A172 (cell line): ENCODE measurements around the gene AURKA. TPM values are rescaled to one million over a fixed set of nuclear protein-coding genes. Genes with fewer than 3 reads are reported as not detected.
"Not testable (repeated sequence)": the region's sequence is repeated elsewhere in the genome, so short reads cannot be mapped to it uniquely, and the experiment has no call there.

Experiments used
- DNase-seq: peaks from one replicate; pipeline ENCODE4 v3.0.0-alpha.2; 2015; ENCODE audit warnings: low spot score
- total RNA-seq: library from RNA; depleted of rRNA; stranded (reverse); fragments of >200 nt; shearing (Covaris generic); gene quantifications from 2 replicates; pipeline ENCODE4 v1.2.3, GENCODE V29; 2014

The AURKA gene
- total RNA-seq, 1 experiment from 2014 or later = 137 TPM

DNA sequence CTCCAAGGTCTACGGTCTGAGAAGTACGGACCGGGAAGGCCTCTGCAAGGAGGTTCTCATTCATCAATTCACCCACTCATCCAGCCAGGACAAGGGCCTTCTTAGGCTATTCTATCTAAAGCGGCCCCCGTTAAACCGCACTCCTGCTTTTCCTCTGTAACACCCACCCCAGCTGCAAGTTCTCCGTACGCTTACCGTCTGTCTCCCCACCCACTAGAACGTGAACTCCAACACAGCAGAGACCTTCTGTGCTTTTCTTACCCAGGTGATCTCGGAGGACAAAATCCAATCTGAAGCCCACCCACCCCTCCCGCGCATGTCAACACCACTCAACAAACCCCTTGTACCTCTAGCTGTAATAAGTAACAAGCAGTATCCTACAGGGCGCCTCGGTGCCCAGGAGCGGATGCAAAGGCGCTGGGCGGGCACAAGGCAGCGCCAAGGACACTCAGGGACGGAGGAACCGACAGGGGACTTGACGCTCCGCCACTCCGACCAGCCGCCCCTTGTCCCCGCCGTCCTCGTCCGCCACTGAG, 351 bp downstream of the AURKA start:
- peak; percentile 19 for DNase-seq

DNA sequence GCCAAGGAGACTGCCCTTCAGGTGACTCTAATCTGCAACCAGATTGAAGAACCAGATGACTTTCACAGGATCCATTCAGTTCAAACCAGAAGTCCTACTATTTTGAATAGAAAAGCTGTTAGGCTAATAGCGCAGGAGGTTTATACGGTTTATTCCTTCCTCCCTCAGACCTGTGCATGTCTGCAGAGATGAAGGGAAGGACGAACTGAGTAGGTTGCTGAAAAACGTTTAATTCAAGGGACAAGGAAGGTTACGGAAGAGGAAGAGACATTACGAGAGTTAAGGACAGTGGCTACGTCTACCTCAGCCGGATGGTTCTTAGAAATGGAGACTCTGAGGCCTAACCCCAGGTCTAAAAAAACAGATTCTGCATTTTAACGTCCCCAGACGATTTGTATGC, 978 bp downstream of the AURKA start:
- peak; percentile 7 for DNase-seq

DNA sequence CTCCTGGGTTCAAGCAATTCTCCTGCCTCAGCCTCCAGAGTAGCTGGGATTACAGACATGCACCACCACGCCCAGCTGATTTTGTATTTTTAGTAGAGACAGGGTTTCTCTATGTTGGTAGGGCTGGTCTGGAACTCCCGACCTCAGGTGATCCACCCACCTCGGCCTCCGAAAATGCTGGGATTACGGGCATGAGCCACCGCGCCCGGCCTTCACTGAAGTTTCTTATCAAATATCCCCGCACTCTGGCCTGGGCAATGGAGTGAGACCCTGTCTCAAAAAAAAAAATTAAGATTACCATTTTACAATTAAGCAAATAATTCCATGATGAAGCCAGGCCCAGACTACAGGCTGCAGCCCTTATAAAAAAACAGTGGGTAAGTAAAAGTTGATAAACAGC, 1.6 kb downstream of the AURKA start:
- not testable (repeated sequence) for DNase-seq

DNA sequence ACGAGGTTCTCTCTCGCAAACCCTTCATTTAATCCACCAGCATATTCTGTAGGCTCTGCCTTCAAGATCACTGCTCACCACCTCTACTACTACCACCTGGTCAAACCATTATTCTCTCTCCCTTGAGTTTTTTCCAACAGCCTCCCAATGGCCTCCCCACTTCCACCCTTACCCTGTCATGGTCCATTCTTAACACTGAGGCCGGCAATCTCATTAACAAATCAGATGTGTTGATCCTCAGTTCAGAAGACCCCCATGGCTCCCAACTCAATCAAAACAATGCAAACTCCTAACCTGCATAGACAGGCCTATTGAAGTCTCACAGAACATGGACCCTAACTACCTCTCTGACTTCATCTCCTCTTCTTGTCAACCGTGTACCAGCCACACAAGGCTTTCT, 2.2 kb downstream of the AURKA start:
- DNase-seq = no peak

DNA sequence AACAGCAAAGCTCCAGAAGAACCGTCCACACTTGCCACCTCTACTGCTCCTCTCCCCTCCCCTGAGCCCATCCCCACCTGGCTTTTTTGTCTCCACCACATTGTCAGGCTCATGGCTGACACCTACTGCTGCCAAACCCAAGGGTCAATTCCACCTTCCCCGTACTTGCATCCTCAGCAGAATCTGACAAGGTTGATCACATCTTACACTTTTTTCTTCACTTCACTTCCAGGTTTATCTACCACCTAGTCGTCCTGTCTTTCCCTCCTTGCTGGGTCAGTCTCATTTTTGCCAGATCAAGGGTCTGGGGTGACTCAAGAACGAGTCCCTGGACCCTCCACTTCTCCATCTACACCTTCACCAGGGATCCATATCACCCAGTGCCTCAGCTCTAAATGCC, 3.1 kb downstream of the AURKA start:
- DNase-seq = no peak

DNA sequence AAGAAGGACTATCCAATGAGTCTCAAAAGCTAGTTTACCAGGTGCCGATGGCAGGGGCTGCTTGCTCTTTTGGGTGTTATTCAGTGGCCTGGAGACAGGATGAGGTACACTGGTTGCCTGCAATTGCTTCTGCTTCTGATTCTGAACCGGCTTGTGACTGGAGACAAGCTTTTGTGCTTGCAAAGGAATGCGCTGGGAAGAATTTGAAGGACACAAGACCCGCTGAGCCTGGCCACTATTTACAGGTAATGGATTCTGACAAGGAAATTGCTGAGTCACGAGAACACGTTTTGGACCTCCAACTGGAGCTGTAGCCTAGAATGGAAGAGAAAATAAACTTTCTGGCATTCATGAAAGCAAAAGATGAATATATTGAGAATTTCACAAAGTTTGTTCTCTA, 5.8 kb downstream of the AURKA start:
- DNase-seq = no peak

DNA sequence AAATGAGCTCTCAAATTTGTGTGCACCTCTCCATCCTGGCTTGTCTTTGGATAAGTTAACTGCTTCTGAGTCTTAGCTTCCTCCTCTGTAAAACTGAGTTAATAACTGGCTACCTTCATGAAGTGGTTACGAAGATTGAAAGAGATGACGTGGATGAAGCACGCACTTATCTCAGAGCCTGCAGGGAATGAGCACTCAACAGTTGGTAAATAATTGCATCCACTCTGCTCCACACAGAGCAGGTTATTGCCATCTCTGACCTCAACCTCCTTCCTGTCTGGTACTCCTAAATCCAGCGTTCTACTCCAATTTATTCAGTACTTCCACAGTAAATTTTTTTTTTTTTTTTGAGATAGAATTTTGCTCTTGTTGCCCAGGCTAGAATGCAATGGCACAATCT, 6.9 kb downstream of the AURKA start:
- no peak for DNase-seq

DNA sequence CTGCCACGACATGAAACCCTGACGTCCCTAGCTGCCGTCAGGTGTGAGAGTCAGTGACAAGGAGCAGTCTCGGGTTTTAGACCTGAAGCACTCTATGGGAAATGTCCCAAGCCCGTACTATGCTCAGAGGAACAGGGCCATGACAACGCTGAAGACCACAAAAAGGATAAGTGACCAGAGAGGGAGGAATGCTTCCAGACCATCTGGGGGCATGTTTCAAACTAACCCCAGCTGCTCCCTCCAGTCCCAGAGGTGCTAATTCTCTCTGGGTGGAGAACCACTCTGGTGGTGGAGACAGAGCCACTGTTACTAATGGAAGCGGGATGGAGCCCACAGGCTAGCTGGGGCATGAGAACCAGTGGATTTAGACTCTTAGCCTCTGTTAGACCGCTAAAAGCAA, 8.7 kb downstream of the AURKA start:
- no peak for DNase-seq

DNA sequence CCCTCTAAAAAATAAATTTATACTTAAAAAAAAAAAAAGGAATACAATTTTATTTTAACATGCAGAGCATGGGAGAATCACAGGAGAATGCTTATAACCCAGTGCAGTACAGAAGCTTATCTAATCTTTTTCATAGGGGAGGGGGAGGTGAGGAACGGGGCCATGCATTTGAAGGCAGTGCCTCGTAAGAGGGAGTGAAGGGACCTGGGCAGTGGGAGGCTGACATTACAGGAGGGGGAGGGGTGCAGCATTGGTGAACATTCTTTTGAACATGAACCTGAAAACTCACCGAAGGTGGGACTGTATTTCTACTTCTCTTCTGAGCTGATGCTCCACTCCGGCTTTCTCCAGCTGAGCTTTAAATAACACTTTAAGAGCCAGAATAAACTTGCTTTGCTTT, 9.3 kb downstream of the AURKA start:
- no peak for DNase-seq

DNA sequence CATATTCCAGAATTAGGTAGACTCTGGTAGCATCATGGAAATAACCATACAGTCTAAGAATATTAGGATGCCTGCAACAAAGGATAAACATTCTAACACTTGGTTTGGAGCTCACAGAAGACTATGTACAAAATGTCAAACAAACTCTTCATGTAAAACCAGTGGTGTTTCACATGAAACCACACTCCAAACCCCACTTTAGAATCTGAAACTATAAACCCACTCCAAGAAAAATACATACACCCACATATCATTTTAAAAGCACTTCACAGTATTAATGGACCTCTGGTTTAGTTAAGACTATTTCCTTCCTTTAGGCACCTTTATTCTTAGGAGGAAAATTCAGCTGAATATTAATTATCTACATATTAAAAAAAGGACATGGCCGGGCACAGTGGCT, 10.5 kb downstream of the AURKA start:
- DNase-seq = no peak

DNA sequence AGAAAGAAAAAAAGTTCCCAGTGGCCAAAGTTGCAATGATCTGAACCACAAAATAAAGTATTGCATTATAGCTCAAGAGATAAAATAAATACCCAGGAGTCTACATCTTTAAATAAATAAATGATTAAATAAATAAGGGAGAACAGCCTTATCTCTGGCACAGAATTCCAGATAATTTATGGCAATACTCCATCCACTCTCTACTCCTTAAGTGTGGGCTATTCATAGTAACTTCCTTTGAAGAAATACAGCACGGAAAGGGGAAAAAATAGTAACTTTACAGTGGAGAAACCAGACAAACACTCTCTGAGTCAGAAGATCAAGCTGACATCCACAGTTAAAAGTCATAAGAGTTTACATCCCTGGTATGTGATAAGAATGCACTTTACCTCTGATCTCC, 11.6 kb downstream of the AURKA start:
- DNase-seq = peak; percentile 59

DNA sequence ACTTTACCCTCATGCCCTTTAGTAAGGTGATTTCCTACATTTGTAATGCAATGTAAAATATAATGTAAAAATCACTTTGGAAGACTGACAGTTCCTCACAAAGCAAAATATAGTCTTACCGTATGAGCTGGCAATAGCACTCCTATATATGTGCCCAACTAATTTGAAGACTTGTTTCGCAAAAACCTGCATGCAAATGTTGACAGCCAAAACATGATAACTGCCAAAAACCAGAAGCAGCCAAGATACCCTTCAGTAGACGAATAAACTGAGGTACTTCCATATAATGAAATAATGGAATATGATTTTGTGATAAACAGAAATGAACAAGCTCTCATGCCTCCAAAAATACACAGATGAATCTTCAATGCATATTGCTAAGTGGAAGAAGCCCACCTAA, 13.6 kb downstream of the AURKA start:
- DNase-seq = no peak

DNA sequence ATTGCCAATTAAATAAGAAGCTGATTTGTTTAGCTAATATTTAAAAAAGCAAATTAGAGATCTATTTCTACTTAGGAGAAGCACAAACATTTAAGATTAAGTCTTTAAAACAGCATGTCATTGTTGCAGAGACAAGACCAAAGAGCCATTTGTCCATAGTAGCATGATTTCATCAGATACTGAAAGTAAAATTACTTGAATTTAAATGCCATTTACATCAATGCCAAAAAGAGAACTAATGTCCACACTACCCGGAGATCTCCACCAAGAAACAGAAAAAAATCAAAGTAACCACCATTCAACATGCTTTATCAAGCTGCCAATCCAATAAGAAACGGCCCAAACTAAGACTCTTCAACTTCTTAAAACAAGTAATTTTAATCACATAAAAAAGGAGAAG, 15.7 kb downstream of the AURKA start:
- DNase-seq = no peak

DNA sequence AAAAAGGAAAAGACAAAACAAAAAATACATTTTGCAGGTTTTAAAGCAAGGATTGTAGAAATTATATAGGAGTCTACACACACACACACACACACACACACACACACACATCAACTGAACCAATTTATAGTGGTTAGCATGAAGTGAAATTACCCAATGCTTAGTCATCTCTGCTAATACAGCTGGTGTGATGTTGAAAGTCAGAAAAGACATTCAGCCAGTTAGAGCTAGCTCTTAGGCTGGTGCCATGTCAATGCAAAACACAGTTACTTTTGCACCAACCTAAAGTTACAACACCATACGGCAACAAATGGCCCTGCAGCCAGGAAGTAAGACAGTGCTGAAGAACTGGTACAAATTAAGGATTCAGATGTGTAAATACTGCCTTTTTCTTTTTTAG, 18.1 kb downstream of the AURKA start:
- DNase-seq = peak; percentile 85

DNA sequence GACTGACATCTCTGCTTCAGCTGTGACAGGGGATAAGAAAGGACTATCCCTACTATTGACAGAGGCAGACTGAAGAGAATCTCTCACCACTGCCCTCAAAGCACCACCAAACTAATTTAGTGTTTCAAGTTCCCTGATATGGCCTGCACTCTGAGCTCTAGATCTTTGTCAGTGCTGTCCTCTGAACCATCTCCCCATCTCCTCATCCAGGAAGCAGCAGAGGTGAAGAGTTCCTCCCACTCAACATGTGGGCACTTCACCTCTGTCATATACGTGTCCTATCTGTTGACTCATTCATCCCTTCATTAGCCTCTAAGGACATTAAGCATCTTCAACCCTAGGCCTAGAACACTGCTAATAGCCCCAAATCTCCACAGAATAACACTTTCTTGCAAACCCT, 19.2 kb downstream of the AURKA start:
- DNase-seq = no peak

DNA sequence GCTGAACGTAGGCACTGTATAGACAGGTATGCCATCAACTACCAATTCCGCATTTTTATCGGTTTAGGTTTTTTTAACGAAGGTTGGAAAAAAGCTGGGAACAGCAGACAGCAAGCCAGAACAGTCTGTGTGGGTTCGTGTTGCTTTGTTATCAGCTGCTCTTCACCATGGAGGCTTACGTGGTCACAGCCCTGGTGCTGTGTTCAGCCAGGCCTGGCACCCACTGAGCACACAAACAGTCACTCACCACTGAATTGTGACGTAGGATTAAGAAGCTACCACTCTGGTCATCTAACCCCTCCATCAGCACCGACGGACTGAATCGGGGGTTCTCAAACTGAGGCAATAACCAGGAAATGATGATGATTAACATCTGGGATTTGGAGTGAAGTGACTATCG, 20.0 kb downstream of the AURKA start:
- DNase-seq = no peak

DNA sequence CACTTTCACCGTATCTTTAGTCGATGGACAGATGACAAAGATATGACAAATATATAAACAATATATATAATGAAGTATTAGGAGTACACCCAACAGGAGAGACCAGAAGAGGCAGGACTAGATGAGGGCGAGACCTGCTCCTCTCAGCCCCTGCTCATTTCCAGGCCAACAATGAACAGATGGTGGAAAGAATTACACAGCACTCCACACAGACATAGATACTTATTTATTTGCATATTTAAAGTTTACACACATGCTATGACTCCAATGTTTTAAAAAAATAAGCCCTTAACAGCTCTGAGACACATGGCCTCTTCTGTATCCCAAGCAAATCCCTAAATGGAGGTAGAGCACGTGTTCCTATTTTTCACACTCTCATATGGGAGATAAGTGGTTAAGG, 22.8 kb downstream of the AURKA start:
- no peak for DNase-seq

DNA sequence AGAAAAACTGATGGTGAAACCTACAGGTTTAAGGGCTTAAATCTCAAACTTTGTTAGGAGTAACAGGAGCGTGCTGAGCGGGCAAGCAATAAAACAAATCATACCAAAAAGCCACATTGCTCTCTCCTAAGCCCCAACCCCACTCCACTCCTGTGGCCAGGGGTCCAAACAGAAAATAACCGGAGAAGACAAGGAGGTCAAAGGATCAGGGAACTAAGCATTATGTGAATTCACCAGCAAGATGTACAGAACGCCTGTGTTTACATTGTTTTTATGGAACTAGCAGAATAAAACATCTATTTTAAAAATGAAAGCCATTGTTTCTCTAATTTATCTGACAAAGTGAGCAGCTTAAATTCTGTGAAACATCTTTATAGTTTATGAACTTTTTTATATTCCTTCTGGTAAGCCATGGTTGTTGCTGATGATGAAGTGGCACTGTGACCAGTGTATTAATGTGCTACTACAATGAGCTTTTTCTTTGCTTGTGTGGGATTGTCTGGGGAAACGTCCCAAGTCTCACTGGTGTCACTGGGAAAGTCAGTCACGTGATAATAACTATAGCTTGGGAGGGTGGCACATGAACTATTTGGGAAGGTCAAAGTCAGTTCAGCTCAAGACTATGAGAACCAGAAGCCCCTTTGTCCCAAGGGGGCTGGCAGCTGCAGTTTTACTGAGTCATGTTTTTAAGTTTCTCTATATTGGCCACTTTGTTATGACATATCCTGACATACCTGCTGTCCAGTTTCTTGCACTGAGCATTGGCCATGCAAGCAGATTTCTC, 23.5 kb downstream of the AURKA start:
- no peak for DNase-seq

DNA sequence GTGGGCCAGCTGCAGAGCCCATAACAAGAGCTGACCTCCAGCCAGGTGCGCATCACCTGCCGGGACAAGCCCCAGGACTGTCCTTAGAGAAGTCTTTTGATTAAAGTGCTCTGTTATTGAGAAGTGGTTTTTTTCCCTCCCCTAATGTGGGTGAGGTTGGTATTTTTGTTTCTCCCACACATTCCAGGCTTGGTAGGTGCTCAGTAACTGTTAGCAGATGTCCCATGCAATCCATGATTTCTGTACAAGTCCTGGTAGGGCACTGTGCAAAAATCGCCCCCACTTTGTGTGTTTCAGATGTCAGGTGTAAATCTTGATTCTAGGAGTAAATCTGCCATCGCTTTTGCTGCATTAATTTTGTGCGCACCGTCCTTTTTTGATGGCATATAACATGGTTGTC, 28.5 kb downstream of the AURKA start:
- DNase-seq = no peak

DNA sequence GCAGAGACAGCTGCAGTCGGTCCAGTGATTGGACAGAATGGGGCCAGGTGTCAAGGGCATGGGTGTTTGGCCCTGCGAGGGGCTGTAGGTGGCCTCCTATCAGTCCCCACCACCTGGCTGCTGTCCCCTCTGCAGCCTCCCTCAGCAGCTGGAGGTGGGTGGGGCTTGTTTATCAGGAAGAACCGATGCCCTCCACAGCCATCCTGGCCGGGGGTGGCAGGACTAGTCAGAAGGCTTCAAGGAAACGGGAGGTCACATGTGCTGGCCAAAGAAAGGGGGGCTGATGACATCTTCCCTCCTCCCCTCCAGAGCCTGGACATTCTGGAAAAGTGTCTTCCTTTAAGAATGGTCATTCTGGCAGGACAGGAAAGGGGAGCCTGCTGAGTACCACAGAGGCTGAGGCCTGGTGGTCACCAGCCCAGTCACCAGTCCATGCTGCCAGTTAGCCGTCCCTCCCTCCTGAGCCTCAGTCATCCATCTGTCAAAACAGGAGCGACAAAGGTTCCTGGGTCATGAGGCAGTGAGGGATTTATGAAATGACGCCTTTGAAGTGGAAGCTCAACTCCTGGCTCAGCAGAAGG, 29.1 kb downstream of the AURKA start:
- DNase-seq = no peak

DNA sequence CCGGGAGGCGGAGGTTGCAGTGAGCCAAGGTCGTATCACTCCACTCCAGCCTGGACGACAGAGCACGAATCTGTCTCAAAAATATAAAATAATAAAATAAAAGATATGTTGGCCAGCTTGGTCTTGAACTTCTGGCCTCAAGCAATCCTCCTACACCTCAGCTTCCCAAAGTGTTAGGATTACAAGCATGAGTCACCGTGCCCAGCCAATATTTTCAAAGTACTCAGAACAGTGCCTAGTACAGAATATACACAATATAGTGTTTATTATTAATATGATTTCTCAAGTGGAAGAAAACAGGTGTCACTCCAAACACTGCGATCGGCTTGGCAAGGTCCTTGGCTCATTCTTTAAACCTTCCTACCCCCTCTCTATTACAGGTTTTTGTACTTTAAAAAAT, 30.1 kb downstream of the AURKA start:
- no peak for DNase-seq

DNA sequence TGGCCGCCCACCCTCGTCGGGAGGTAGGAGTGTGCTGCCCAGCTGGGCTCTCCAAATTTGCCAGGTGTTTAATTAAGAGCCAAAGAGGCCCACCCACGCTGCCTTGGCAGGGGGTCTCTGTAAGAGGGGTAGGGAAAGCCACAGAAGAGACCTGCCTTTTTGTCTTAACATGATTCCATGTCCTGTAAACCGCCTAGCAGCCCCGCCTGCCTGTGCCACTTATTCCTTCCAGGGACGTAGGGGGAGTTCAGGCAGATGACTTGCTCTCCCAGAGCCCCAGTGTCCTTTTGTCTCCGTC, 31.2 kb downstream of the AURKA start:
- DNase-seq = no peak

DNA sequence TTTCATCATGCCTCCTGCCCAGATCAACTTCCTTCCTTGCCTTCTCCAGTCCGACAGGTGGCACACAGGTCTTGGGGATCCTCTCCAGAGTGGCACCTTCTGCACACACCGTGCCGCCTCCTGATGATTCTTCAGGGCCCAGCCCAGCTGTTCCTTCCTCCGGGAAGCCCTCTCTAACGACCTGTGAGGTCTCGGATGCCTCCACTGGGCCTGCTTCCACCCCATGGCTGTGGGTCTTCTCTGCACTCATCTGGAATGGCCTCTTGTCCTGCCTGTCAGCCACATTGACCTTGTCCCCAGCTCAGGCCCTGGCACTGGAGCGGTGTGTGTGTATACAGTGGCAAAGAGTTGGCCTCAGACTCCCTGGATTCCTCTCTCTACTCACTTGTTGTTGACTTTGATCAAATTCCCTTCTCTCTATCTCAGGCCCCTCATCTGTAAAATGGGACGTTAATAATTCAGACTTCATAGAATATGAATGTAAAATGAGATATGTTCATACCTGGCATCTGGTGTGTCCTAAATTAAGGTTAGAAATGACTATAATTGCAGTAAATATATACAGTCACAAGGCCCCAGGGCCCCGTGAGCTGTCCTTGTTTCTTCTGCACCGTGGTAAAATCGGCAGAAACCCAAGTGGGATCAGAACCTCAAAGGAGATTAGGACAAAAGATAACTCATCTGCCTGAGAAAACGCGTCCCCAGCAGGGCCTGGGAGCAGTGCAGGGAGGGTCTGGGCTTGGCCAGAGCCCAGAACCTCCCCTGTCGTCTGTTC, 31.7 kb downstream of the AURKA start:
- no peak for DNase-seq
